GM10266 (cell line): ENCODE measurements around the gene NUTM1.
"Not testable (repeated sequence)": the region's sequence is repeated elsewhere in the genome, so short reads cannot be mapped to it uniquely, and the experiment has no call there.

ENCODE experiments used
- DNase-seq: peaks from one replicate; pipeline ENCODE4 v3.0.0; 2012; ENCODE audit errors: extremely low spot score
- CTCF ChIP-seq: IDR thresholded peaks from 2 replicates; pipeline ENCODE4 v1.5.1; 2012; ENCODE audit warnings: mild to moderate bottlenecking, low read depth; ENCODE audit not compliant: control insufficient read depth, insufficient read depth; ENCODE audit errors: missing control alignments

The NUTM1 gene

GRCh38 chr15:34366271-34367065, 23.4 kb downstream of the NUTM1 start:
- no peak for TF ChIP-seq CTCF
- DNase-seq: peak; percentile 67

GRCh38 chr15:34367101-34368081, 24.3 kb downstream of the NUTM1 start, which contains the start of gene LPCAT4:
LPCAT4 (minus strand) TSS chr15:34367196; CDS start chr15:34367100, 96 bp downstream.
- peak; percentile 99 for TF ChIP-seq CTCF
- peak; percentile 97 for DNase-seq

GRCh38 chr15:34370129-34370528, 27.0 kb downstream of the NUTM1 start:
- TF ChIP-seq CTCF: no peak
- DNase-seq: no peak

- TF ChIP-seq CTCF: no peak
- no peak for DNase-seq
These were observed 27.5 kb downstream of the NUTM1 start for GRCh38 chr15:34370643-34371042.

- no peak for TF ChIP-seq CTCF
- no peak for DNase-seq
These were observed 30.8 kb downstream of the NUTM1 start for GRCh38 chr15:34373951-34374350.

- no peak for DNase-seq
- TF ChIP-seq CTCF: no peak
These were observed 31.7 kb downstream of the NUTM1 start for GRCh38 chr15:34374816-34375215.

- not testable (repeated sequence) for DNase-seq
These were observed 32.4 kb downstream of the NUTM1 start for GRCh38 chr15:34375541-34375940.
